Sigmoid colon (tissue), 4 donors: ENCODE measurements around the gene ABHD14A.

ENCODE experiments used
- POLR2A ChIP-seq, 2 donors: fragments of 450-650 bp; IDR thresholded peaks; one replicate each; pipeline ENCODE4 v1.6.1; 2016; ENCODE audit warnings: antibody characterized with exemption in 2 of 2, mild to moderate bottlenecking in 2 of 2, moderate library complexity in 2 of 2
- POLR2AphosphoS5 ChIP-seq, 4 donors: sonication (generic); formaldehyde crosslinking; IDR thresholded peaks; one replicate each; pipeline ENCODE4 v1.6.1; 2017; ENCODE audit warnings: antibody characterized with exemption in 4 of 4
- TF ChIP-seq, protein P1 (sequence below), 4 experiments: fragments of 450-650 bp in 3 of 4; fragments of 200-600 bp in 1 of 4; IDR thresholded peaks; one replicate each; pipeline ENCODE4 v1.5.1; 2016 to 2019; ENCODE audit warnings: antibody characterized with exemption in 4 of 4, mild to moderate bottlenecking in 3 of 4, moderate library complexity in 2 of 4

DNA sequence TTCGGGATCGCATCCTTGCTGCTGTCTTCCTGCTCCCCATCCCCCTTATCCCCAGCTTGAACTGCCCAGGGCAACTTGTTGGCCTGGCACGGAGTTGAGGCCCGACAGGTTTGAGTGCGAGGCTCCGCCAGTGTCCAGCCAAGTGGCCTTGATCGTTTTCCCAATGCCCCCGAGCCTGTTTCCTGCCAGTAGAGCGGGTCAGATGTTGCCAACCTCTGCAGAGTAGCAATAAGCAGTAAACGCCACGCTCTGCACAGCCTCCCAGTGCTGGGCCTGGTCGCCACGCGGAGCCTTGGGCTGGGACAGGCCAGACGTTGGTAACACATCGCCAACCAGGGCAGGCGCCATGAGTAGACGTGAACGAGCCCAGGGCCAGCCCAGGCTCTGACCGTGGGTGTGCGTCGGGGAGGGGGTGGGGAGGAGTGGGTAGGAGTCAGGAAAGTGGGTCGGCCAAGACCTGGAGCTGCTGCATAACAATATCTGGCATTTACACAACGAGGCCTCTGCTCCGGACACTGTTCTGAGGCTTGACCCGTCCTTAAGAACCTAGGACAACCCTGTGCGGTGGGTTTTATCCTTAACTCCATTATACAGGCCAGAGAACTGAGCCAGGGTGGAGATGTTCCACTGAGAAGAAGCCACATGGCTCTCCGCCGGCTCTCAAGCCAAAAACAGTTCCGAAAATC lies 444 bp upstream of the ABHD14A start:
- TF ChIP-seq POLR2A (IDR thresholded peaks at IDR 0.05) (no peak), POLR2AphosphoS5 (IDR thresholded peaks at IDR 0.05) (no peak)
- TF ChIP-seq, protein P1, sequence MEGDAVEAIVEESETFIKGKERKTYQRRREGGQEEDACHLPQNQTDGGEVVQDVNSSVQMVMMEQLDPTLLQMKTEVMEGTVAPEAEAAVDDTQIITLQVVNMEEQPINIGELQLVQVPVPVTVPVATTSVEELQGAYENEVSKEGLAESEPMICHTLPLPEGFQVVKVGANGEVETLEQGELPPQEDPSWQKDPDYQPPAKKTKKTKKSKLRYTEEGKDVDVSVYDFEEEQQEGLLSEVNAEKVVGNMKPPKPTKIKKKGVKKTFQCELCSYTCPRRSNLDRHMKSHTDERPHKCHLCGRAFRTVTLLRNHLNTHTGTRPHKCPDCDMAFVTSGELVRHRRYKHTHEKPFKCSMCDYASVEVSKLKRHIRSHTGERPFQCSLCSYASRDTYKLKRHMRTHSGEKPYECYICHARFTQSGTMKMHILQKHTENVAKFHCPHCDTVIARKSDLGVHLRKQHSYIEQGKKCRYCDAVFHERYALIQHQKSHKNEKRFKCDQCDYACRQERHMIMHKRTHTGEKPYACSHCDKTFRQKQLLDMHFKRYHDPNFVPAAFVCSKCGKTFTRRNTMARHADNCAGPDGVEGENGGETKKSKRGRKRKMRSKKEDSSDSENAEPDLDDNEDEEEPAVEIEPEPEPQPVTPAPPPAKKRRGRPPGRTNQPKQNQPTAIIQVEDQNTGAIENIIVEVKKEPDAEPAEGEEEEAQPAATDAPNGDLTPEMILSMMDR (IDR thresholded peaks at IDR 0.05) = peak in 2 of 4 experiments; percentile 34 to 38
